Ovary (tissue), 3 donors: ENCODE results near the gene GPR61.

Source experiments
- POLR2A ChIP-seq: fragments of 450-650 bp; IDR thresholded peaks from one replicate; pipeline ENCODE4 v1.6.1; 2017; ENCODE audit warnings: antibody characterized with exemption, mild to moderate bottlenecking, moderate library complexity
- TF ChIP-seq, protein P1 (sequence below), 3 donors: fragments of 450-650 bp in 2 of 3; fragments of 200-600 bp in 1 of 3; IDR thresholded peaks; one replicate each; pipeline versions ENCODE4 v1.5.1 to v1.8.0; 2016 to 2022; ENCODE audit warnings: antibody characterized with exemption in 3 of 3, mild to moderate bottlenecking in 1 of 3
- donor health status: DM: no; HTN: no; CAD: no.

DNA sequence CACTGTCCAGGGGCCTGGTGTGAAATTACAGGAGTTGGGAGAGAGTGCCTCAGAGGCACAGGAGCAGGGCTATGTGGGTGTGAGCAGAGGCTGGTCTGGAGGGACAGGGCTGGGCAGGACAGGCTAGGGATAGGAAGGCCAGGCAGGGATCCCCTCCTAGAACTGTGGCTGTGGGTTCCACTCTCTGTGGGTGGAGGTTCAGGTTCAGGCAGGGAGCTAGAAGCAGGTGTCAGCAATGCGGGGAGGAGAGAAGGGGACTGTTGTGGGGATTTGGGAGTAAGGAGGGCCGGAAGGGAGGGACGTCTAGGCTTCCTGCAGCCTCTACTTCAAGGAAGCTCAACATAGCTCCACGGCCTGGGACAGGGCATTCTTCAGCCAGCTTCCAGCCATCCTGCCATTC is 8.3 kb upstream of the GPR61 start:
- TF ChIP-seq, protein P1, sequence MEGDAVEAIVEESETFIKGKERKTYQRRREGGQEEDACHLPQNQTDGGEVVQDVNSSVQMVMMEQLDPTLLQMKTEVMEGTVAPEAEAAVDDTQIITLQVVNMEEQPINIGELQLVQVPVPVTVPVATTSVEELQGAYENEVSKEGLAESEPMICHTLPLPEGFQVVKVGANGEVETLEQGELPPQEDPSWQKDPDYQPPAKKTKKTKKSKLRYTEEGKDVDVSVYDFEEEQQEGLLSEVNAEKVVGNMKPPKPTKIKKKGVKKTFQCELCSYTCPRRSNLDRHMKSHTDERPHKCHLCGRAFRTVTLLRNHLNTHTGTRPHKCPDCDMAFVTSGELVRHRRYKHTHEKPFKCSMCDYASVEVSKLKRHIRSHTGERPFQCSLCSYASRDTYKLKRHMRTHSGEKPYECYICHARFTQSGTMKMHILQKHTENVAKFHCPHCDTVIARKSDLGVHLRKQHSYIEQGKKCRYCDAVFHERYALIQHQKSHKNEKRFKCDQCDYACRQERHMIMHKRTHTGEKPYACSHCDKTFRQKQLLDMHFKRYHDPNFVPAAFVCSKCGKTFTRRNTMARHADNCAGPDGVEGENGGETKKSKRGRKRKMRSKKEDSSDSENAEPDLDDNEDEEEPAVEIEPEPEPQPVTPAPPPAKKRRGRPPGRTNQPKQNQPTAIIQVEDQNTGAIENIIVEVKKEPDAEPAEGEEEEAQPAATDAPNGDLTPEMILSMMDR (IDR thresholded peaks at IDR 0.05) = no peak
- no peak for TF ChIP-seq POLR2A
